HG02678 (cell line): Measurements from ENCODE around the gene CETN1.
A peak's percentile ranks its signal among the peaks of the same experiment; 100 is the strongest.

Experiments
- ATAC-seq: cut with Tn5 transposase; IDR thresholded peaks from one replicate; pipeline ENCODE4 v1.9.1; 2021; ENCODE audit warnings: mild to moderate bottlenecking, moderate library complexity; ENCODE audit not compliant: unreplicated experiment

The CETN1 gene

DNA sequence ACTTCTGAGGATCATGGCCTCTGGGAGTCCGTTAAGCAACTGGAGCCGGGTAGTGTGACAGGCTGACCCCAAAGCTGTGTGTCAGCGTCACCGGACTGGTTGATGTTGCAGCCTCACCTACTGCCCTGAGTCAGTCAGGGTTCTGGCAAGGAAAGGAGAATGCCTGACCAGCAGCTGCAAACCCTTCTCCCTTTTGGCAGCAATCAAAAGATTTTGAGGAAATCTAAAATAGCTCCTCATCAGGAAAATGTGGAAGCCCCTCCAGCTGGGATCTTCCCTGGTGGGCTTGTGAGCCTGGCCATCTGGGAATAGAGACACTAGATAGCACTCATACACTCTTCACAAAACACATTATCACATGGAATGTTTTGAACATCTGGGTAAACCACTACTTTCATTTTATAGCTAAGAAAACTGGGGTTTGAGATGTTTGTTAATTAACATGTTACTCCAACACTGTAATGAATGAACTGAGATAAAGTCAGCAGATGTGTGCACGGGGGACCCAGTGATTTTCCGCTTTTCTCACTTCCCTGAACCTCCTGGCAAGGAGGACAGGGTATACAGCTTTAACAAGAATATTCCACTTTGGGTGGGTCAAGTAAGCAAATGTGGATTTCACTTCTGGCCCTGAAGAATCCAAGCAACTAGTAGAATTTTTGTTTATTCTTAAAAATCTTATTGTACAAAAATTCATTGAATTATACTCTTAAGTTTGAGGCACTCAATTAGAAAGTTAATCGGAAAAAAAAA is 41.3 kb downstream of the CETN1 start:
- no peak for ATAC-seq

DNA sequence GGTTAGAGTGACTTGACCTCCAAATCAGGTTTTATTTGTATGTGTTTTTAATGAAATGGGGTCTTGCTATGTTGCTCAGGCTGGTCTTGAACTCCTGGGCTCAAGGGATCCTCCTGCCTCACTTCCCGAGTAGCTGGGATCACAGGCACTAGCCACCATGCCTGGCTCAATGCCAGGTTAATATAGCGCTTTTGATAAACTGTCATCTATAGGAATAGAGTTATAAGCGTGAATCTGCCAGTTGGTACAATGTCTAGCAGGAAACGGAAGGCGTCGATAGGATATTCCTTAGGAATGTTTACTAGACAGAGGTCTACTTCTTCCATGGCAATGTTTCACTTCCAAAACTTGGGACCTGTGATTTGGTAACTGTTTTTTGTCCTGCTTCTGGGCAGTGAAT is 42.1 kb downstream of the CETN1 start:
- ATAC-seq, result no peak

DNA sequence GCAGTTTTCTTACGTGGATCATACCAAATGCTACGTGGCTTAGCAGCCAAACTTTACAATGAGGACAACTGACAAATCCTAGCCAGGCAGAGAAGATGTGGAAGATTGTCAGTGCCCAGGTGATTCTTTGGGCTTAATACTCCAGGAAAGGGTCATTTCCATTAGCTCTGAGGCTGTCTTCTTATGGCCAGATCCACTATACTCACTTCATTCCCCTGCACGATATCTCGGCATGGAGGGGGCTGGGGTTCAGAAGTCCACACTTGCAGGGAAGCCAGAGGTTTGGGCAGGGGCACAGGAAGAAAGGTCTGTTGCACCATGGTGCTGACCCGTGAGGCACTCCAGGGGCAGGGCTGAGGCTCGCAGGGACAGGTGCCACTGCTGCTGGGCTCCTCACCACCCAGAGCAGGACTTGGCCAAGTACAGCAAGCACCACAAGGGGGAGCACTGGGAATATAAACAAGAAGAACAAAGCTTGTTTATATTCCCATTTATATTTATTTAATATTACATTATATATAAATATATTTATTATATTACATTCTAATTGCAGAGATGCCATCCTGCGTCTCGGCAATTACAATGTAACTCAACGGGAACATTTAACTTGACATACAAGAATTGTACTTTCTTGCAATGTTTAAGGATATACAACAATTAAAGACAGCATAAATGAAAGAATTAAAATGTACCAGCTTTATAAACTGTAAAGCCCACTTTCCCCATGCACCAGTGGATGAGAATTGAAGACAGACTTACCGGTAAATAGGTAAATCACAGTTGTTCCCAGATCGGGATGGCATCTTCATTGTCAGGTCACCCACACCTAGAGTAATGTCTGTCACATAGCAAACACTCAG is 43.8 kb downstream of the CETN1 start:
- peak; percentile 68 for ATAC-seq

DNA sequence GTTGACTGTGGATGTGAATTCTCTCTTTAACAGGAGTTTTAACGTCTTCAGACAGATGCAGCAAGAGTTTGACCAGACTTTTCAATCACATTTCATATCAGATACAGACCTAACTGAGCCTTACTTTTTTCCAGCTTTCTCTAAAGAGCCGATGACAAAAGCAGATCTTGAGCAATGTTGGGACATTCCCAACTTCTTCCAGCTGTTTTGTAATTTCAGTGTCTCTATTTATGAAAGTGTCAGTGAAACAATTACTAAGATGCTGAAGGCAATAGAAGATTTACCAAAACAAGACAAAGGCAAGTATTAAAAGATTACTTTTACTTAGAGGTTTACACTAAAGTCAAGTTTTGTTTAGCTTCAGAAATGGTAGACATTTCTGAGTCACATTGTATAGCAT is 47.1 kb downstream of the CETN1 start:
- no peak for ATAC-seq

DNA sequence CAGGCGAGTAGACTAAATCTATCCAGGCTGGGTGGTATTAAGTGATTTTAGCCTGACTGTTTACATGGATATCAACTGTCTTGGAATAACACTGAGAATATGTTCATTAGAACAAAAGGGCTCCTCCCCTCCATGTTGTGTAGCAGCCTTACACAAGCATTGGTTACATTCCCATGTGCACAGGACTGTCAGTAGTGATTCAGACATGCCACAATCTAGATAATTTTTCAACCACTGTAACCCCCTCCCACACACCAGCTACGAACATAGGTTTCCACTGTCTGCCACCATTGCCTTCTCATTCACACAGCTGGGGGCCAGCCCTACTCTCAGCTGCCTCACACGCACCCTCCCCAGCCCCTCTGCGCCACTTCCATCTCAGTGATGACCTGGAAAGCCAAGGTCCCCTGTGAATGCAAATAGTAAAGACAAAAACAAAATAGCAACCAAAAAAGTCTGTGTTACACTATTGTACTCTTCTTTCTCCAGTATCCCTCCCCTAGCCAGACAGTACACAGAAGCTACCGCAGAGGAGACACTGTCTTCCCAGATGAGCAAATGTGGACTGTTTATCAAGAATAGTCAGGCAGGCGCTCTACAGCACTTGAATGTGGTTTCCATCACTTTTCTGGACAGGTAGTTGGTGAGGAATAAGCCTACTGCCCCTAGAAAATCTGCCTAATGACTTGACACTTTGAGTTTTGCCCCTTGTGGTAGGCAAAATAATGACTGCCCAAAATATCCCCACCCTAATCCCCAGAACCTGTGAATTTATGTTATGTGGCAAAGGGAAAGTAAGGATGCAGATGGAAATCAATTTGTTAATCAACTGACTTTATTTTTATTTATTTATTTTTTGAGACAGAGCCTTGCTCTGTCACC is 49.3 kb downstream of the CETN1 start:
- ATAC-seq, result no peak

DNA sequence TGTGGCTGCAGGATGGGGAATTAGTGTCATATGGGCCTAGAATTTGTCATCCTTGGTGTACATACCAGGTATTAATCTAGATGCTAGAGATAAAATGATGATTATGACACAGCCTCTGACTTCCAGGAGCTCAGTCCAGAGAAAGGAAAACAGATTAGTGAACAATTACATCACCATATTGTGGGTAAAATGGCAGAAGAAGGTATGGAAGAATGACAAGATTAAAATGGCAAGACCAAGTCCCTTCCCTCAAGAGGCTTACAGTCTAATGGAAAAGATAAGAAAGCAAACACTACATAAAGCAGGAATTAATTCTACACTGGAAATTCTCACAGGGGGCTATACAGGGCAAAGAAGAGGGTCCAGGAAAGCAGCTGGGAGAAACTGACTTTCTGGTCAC is 51.4 kb downstream of the CETN1 start:
- ATAC-seq, result no peak
